ENCODE results near the gene RESF1. TPM values are rescaled to one million over a fixed set of nuclear protein-coding genes. Genes with fewer than 3 reads are reported as not detected.

RESF1 gene
- total and polyA plus RNA-seq, 2 experiments from 2014 or later: 134 to 313 TPM

DNA sequence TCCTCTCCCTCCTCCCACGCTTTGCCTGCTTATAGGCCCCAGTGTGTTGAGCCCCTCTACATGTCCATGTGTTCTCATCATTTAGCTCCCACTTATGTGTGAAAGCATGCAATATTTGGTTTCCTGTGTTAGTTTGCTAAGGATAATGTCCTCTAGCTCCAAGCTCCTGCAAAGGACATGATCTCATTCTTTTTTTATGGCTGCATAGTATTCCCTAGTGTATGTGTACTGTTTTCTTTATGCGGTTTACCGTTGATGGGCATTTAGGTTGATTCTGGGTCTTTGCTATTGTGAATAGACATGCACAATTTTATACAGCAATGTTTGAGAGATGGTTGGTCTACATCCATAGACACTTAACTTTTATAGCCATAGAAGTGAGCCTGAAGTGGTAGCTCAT, 5.1 kb downstream of the RESF1 start:
- Mint-ChIP-seq H3K27ac (no peak overlapping the region), H3K27me3 (ENCODE audit: insufficient read depth, low read depth, poor library complexity) (peaks cover 5% of the 10 kb centered on the region), H3K36me3 (ENCODE audit: low read depth) (peaks cover 80% of the 10 kb centered on the region), H3K9me3 (peaks cover 7% of the 10 kb centered on the region), H3K4me1 (peaks cover 51% of the 10 kb centered on the region), H3K4me3 (no peak overlapping the region)
- Histone ChIP-seq H2AFZ (no peak overlapping the region), H4K20me1 (replicated peaks; ENCODE audit: insufficient read depth) (peaks cover 50% of the 10 kb centered on the region), H3K27ac (ENCODE audit: low read depth) (0 out of 2 replicates have a peak overlapping the region, but pooled peaks have one; percentile 42), H3F3A (replicated peaks; ENCODE audit: low read depth) (peaks cover 19% of the 10 kb centered on the region), H3K36me3 (ENCODE audit: insufficient read depth) (peaks cover 26% of the 10 kb centered on the region), H3K4me1 (ENCODE audit: insufficient read depth) (peaks cover 54% of the 10 kb centered on the region), H3K27me3 (ENCODE audit: insufficient read depth) (no peaks in the 10 kb centered on the region), H3K4me3 (no peak overlapping the region), H3K79me2 (replicated peaks; ENCODE audit: insufficient read depth) (peaks cover 97% of the 10 kb centered on the region), H3K4me2 (no peak overlapping the region), H3K9me2 (ENCODE audit: insufficient read depth) (no peaks in the 10 kb centered on the region)
- DNase-seq (ENCODE audit: low spot score) (no peak), ATAC-seq (no peak)
- no peak for TF ChIP-seq CTCF (conservative IDR thresholded peaks at IDR 0.05; ENCODE audit: low read depth in 2 of 2)

DNA sequence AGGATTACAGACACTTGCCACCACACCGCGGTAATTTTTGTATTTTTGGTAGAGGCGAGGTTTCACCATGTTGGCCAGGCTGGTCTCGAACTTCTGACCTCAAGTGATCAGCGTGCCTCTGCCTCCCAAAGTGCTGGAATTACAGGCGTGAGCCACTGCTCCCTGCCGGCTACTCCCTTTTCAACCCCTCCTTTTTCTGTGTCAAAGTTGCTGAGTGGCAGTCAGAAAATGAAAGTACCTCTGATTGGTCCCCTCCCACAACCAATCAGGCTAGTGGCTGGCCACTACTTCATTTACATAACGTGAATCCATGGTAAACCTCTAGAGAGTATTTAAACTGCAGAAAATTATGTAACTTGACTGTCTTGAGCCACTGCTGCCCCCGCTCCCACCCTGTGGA, 5.9 kb downstream of the RESF1 start:
- Histone ChIP-seq H3K9me2 (ENCODE audit: insufficient read depth) (no peaks in the 10 kb centered on the region), H3K27me3 (ENCODE audit: insufficient read depth) (no peaks in the 10 kb centered on the region), H3K4me3 (no peak overlapping the region), H3K27ac (ENCODE audit: low read depth) (peak overlapping the region; percentile 64; the same call in 1 of the 2 replicates), H3K4me2 (peak overlapping the region; percentile 53; the same call in 1 of the 2 replicates), H4K20me1 (replicated peaks; ENCODE audit: insufficient read depth) (peaks cover 55% of the 10 kb centered on the region), H3K4me1 (ENCODE audit: insufficient read depth) (peaks cover 62% of the 10 kb centered on the region), H3F3A (replicated peaks; ENCODE audit: low read depth) (peaks cover 19% of the 10 kb centered on the region), H3K79me2 (replicated peaks; ENCODE audit: insufficient read depth) (peaks cover 100% of the 10 kb centered on the region), H2AFZ (no peak overlapping the region), H3K36me3 (ENCODE audit: insufficient read depth) (peaks cover 28% of the 10 kb centered on the region)
- peaks cover 86% of the 10 kb centered on the region for H3K36me3 Mint-ChIP-seq (ENCODE audit: low read depth)
- no peak overlapping the region; the same call in 1 of the 2 replicates for H3K27ac Mint-ChIP-seq
- H3K27me3 Mint-ChIP-seq (ENCODE audit: insufficient read depth, low read depth, poor library complexity): peaks cover 5% of the 10 kb centered on the region
- ATAC-seq: no peak
- H3K4me3 Mint-ChIP-seq: no peak overlapping the region
- H3K9me3 Mint-ChIP-seq: peaks cover 7% of the 10 kb centered on the region
- DNase-seq (ENCODE audit: low spot score): peak; percentile 52
- H3K4me1 Mint-ChIP-seq: peaks cover 51% of the 10 kb centered on the region
- TF ChIP-seq ZNF331 (CRISPR knock-in tag; IDR thresholded peaks at IDR 0.05; ENCODE audit: low read depth) (no peak), POLR2AphosphoS5 (IDR thresholded peaks at IDR 0.05; ENCODE audit: low read depth) (no peak), ZNF114 (CRISPR knock-in tag; IDR thresholded peaks at IDR 0.05) (no peak), ZNF462 (CRISPR knock-in tag; IDR thresholded peaks at IDR 0.05) (no peak), NANOG (IDR thresholded peaks at IDR 0.05; ENCODE audit: borderline replicate concordance) (no peak), REST (IDR thresholded peaks at IDR 0.05; ENCODE audit: unreplicated experiment) (no peak), CTCF (conservative IDR thresholded peaks at IDR 0.05; ENCODE audit: low read depth in 2 of 2) (no peak), JUNB (IDR thresholded peaks at IDR 0.05; ENCODE audit: unreplicated experiment) (no peak)

All from GM23338 (cell line).